ENCODE results near the gene CLIP4. TPM values are rescaled to one million over a fixed set of nuclear protein-coding genes. Genes with fewer than 3 reads are reported as not detected.

CLIP4 gene
- total RNA-seq, 1 donor from 2014 or later: 53.5 TPM

DNA sequence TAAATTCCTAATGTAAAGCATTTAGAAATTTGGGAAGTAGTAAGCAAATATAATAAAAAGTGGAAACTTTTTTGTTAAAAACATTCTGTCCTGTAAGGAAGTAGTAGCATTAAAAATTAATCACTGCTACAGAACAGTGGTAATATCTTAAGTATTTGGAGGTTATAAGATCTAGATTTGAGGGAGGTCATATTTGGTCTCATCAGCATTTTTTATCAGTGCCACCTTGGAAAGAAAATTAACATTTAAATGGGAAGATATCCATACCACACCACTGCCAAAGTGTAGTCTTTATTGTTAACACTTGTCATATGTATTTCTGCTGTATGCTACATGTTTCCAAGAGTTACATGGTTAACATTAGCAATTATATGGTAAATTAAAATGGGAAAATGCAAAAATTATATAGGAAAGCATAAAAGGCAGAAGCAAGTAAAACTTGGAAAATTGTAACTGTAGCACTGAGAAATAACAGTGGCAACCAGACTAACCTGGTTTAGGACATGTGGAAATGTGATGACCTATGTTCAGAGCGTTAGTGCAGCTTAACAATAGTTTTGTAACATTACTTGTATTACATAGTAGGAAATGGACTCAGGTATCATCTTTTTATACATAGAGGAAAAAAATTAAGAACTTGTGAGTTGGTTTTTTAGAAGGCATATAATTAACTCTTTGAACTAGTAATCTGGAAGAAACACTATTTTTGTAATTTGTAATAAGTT lies 47.2 kb downstream of the CLIP4 start:
- DNase-seq (ENCODE audit: low read depth): no peak
- Histone ChIP-seq H3K27me3 (ENCODE audit: control insufficient read depth, insufficient read depth, low read length) (no peaks in the 10 kb centered on the region), H3K4me3 (ENCODE audit: low read depth, low read length) (no peak overlapping the region), H3K36me3 (ENCODE audit: control insufficient read depth, insufficient read depth, low read length) (no peaks in the 10 kb centered on the region)
- TF ChIP-seq, protein P1, sequence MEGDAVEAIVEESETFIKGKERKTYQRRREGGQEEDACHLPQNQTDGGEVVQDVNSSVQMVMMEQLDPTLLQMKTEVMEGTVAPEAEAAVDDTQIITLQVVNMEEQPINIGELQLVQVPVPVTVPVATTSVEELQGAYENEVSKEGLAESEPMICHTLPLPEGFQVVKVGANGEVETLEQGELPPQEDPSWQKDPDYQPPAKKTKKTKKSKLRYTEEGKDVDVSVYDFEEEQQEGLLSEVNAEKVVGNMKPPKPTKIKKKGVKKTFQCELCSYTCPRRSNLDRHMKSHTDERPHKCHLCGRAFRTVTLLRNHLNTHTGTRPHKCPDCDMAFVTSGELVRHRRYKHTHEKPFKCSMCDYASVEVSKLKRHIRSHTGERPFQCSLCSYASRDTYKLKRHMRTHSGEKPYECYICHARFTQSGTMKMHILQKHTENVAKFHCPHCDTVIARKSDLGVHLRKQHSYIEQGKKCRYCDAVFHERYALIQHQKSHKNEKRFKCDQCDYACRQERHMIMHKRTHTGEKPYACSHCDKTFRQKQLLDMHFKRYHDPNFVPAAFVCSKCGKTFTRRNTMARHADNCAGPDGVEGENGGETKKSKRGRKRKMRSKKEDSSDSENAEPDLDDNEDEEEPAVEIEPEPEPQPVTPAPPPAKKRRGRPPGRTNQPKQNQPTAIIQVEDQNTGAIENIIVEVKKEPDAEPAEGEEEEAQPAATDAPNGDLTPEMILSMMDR (IDR thresholded peaks at IDR 0.05; ENCODE audit: insufficient read depth, low read length, poor library complexity, severe bottlenecking): no peak

DNA sequence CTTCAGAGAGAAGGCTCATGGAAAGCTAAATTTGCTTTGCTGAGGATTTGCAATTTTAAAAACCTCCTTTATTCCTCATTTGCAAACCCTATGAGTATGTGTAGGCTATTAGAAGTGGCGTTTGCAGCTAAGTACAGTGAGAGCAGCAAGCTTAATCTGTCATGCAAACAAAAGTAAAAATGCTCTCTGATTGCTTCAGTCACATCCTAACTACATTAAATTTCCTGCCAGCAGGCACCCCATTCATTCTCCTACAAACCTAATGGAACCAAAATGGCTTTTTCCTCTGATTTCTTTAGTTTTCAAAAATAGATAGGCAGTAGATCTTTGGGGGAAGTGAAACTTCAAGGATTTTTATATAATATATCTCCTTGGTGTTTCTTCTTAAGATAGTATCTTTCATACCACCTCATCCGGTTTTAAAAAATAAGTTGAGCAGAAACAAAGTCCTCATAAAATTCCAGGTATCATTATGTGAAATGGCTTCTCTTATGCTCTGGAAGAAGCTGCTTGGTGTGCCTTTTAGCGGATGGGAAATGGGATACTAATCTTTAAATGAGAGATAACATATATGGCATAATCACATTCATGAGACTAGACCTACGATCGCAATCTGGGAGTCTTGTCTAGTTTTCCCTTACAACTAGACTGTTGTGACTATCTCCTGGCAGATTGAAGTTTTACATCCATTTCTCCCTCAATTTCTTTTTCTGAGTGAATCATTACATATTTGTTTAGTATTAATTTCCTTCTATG lies 49.1 kb downstream of the CLIP4 start:
- Histone ChIP-seq H3K36me3 (ENCODE audit: control insufficient read depth, insufficient read depth, low read length) (no peaks in the 10 kb centered on the region), H3K4me3 (ENCODE audit: low read depth, low read length) (no peak overlapping the region), H3K27me3 (ENCODE audit: control insufficient read depth, insufficient read depth, low read length) (no peaks in the 10 kb centered on the region)
- TF ChIP-seq, protein P1 (IDR thresholded peaks at IDR 0.05; ENCODE audit: insufficient read depth, low read length, poor library complexity, severe bottlenecking): no peak
- DNase-seq (ENCODE audit: low read depth): no peak

DNA sequence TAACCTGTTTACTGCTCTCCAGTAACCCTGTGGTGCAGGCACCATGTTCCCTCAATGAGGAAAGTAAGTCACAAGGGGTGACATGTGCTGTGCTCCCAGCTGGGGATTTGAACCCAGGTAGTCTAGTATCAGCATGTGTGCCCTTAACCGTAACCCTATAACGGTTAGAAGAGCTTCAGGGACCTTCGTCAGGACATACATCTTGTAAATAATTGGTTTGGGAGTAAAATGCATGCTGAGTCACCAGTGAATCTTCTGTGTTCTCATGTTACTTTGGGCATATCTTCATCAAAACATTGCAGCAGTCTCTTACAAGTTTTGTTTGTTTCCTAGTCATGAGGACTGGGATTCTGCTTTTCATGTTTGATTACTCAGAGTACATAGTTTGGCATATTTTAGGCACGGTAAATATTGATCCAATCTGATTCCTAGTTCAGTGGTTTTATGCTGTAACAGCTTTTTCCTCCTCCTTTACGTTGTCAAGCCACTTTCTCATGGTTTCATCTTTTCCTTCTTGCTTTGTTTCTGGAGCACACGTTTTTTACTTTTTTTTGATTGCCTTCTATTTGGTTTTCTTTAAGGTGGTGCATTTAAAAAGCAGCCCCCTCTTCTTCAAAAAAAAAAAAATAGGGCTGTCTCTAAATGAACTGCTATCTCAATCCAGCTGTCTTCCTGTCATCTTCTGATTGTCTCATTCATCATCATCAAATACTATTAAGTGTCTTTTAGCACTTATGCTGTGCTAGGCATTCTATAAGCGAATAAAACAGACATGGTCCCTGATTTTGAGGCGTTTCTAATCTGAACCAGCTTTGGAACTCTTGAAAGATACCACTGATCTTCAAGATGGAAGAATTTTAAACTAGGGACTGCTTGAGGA lies 50.4 kb downstream of the CLIP4 start:
- no peaks in the 10 kb centered on the region for H3K27me3 ChIP-seq (ENCODE audit: control insufficient read depth, insufficient read depth, low read length)
- TF ChIP-seq, protein P1 (IDR thresholded peaks at IDR 0.05; ENCODE audit: insufficient read depth, low read length, poor library complexity, severe bottlenecking): no peak
- peak; percentile 35 for DNase-seq (ENCODE audit: low read depth)
- no peak overlapping the region for H3K4me3 ChIP-seq (ENCODE audit: low read depth, low read length)
- H3K36me3 ChIP-seq (ENCODE audit: control insufficient read depth, insufficient read depth, low read length): no peaks in the 10 kb centered on the region

DNA sequence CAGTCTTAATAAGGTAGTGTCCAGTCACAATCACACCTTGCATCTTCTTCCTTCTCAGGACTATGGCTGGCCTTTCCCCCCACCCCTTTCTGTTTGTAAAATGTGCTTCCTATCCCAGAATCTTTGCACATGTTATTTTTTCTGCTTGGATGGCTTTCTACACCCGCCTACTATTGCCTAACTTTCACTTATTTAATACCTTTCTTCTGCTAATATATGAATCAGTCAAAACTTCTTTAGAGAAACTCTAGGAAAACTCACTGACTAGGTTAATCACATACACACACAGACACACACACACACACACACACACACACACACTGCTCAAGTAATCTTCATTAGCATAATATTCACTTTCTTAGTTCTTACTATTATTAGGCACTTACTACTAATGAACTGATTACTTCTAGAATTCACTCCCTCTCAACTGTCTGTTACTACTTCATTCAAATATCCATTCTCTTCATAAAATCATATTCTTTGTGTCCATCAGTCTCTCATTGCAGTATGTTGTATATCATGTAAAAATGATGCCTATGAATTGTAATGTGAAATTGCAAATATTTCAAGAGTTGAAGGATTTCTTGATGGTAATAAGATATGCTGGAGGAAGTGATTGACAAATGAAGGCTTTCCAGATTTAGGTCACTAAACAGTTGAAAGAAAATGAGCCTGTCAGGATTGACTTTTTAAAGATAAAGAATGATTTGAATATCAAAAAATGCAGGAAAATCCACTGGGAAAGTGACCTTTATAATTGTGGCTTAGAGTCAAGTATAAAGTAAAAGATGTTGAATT lies 51.2 kb downstream of the CLIP4 start:
- Histone ChIP-seq H3K36me3 (ENCODE audit: control insufficient read depth, insufficient read depth, low read length) (no peaks in the 10 kb centered on the region), H3K4me3 (ENCODE audit: low read depth, low read length) (no peak overlapping the region), H3K27me3 (ENCODE audit: control insufficient read depth, insufficient read depth, low read length) (no peaks in the 10 kb centered on the region)
- peak; percentile 9 for DNase-seq (ENCODE audit: low read depth)
- TF ChIP-seq, protein P1 (IDR thresholded peaks at IDR 0.05; ENCODE audit: insufficient read depth, low read length, poor library complexity, severe bottlenecking): no peak

DNA sequence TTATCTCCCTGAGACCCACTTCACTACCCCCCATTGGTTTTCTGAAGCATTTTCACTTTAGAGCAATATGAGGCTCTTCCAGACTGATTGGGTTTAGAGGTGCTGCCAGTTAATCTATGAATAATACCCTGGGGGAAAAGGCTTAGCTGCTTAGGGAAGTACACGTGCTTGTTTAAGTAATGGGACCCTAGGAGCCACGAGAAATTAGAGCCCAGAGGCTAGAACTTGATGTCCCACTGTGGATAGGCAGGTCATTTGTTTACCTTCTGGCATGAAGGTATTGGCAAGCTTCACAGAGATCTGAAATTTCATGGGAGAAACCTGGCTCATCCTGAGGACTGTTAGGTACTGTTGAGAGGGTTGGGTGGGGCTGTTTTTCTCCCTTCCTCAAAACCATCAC lies 59.7 kb downstream of the CLIP4 start:
- Histone ChIP-seq H3K27me3 (ENCODE audit: control insufficient read depth, insufficient read depth, low read length) (no peaks in the 10 kb centered on the region), H3K36me3 (ENCODE audit: control insufficient read depth, insufficient read depth, low read length) (peaks cover 4% of the 10 kb centered on the region), H3K4me3 (ENCODE audit: low read depth, low read length) (no peak overlapping the region)
- DNase-seq (ENCODE audit: low read depth): no peak
- TF ChIP-seq, protein P1 (IDR thresholded peaks at IDR 0.05; ENCODE audit: insufficient read depth, low read length, poor library complexity, severe bottlenecking): no peak

Data from kidney epithelial cell (primary cell).